ENCODE data around the gene SMIM15.

DNA sequence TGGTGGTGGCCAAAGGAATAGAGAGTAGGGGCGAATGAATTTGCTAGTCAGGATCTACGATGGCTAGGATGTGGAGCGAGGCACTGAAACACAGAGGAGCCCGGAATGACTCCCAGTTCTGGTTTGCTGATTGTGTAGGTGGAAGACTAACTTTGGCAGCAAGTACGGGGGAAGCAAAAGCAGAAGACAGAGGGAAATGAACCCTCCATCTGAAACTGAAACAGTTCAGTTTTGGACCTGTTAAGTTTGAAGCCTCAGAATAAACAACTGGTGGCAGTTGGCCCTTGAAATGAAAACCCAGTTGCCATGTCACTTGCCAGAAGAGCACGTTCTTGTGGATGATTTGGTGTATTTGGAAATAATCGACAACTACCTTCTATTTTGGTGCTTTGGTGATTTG is 15.4 kb upstream of the SMIM15 start:
- TF ChIP-seq POLR2A (IDR thresholded peaks at IDR 0.05): no peak
- TF ChIP-seq, protein P1, sequence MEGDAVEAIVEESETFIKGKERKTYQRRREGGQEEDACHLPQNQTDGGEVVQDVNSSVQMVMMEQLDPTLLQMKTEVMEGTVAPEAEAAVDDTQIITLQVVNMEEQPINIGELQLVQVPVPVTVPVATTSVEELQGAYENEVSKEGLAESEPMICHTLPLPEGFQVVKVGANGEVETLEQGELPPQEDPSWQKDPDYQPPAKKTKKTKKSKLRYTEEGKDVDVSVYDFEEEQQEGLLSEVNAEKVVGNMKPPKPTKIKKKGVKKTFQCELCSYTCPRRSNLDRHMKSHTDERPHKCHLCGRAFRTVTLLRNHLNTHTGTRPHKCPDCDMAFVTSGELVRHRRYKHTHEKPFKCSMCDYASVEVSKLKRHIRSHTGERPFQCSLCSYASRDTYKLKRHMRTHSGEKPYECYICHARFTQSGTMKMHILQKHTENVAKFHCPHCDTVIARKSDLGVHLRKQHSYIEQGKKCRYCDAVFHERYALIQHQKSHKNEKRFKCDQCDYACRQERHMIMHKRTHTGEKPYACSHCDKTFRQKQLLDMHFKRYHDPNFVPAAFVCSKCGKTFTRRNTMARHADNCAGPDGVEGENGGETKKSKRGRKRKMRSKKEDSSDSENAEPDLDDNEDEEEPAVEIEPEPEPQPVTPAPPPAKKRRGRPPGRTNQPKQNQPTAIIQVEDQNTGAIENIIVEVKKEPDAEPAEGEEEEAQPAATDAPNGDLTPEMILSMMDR (IDR thresholded peaks at IDR 0.05): no peak
